Suprapubic skin (tissue), 4 donors: ENCODE measurements around the gene RRAGD. TPM values are rescaled to one million over a fixed set of nuclear protein-coding genes. Genes with fewer than 3 reads are reported as not detected.
A peak's percentile ranks its signal among the peaks of the same experiment; 100 is the strongest.

Source experiments
- DNase-seq, 2 donors: peaks; one replicate each; pipeline ENCODE4 v3.0.0-alpha.2; 2019; ENCODE audit warnings: low spot score in 2 of 2
- H3K27ac ChIP-seq: fragments of 200-600 bp; sonication (generic); one replicate; pipeline ENCODE4 v1.5.1; 2019
- H3K27me3 ChIP-seq: fragments of 200-600 bp; sonication (generic); one replicate; pipeline ENCODE4 v1.5.1; 2019
- H3K36me3 ChIP-seq: fragments of 200-600 bp; sonication (generic); one replicate; pipeline ENCODE4 v1.5.1; 2019
- H3K4me1 ChIP-seq: fragments of 200-600 bp; sonication (generic); one replicate; pipeline ENCODE4 v1.5.1; 2019
- H3K4me3 ChIP-seq: fragments of 200-600 bp; sonication (generic); one replicate; pipeline ENCODE4 v1.5.1; 2019; ENCODE audit warnings: mild to moderate bottlenecking
- H3K9me3 ChIP-seq: fragments of 200-600 bp; sonication (generic); one replicate; pipeline ENCODE4 v1.5.1; 2019
- CTCF ChIP-seq, 2 donors: fragments of 200-600 bp in 1 of 2; fragments of 450-650 bp in 1 of 2; sonication (generic) in 1 of 2; IDR thresholded peaks; one replicate each; pipeline ENCODE4 v1.5.1; 2016 to 2019; ENCODE audit warnings: antibody characterized with exemption in 2 of 2, mild to moderate bottlenecking in 1 of 2, moderate library complexity in 1 of 2
- EP300 ChIP-seq: sonication (generic); formaldehyde crosslinking; IDR thresholded peaks from one replicate; pipeline ENCODE4 v1.6.1; 2017; ENCODE audit warnings: antibody characterized with exemption
- POLR2A ChIP-seq, 2 donors: fragments of 450-650 bp; IDR thresholded peaks; one replicate each; pipeline ENCODE4 v1.6.1; 2017; ENCODE audit warnings: antibody characterized with exemption in 2 of 2, mild to moderate bottlenecking in 2 of 2, moderate library complexity in 2 of 2
- POLR2AphosphoS5 ChIP-seq, 3 donors: sonication (generic); formaldehyde crosslinking; IDR thresholded peaks; one replicate each; pipeline ENCODE4 v1.6.1; 2017; ENCODE audit warnings: antibody characterized with exemption in 3 of 3
- WGBS: methylation state at CpG from one replicate; pipeline ENCODE4 v1.1.5; 2018; 5-methylcytosine and 5-hydroxymethylcytosine counted together
- total RNA-seq, 4 donors: library from RNA; depleted of rRNA; stranded (reverse); fragments of >200 nt; gene quantifications; one replicate each; pipeline ENCODE4 v1.1.0, GENCODE V29; 2016

The RRAGD gene
- total RNA-seq, 4 donors from 2014 or later: 13.7 to 24.3 (median 17.9) TPM

GRCh38 chr6:89411145-89412070 is 665 bp downstream of the RRAGD start:
- Histone ChIP-seq H3K9me3 (no peaks in the 10 kb centered on the region), H3K36me3 (no peaks in the 10 kb centered on the region), H3K4me1 (peaks cover 25% of the 10 kb centered on the region), H3K4me3 (peak overlapping the region; percentile 79), H3K27me3 (no peaks in the 10 kb centered on the region), H3K27ac (peak overlapping the region; percentile 80)
- TF ChIP-seq POLR2AphosphoS5 (IDR thresholded peaks at IDR 0.05) (no peak), POLR2A (IDR thresholded peaks at IDR 0.05) (no peak), EP300 (no peak), CTCF (IDR thresholded peaks at IDR 0.05) (no peak)
- peak; percentile 76 to 81 for DNase-seq
- under 1% methylated on average over 75 of the region's 93 CpGs for WGBS

GRCh38 chr6:89410788-89411144 is 1.3 kb downstream of the RRAGD start:
- no peak for TF ChIP-seq CTCF (IDR thresholded peaks at IDR 0.05)
- TF ChIP-seq EP300: no peak
- TF ChIP-seq POLR2AphosphoS5 (IDR thresholded peaks at IDR 0.05): no peak
- TF ChIP-seq POLR2A (IDR thresholded peaks at IDR 0.05): no peak
- no peak for DNase-seq
- 3% methylated on average over 4 of the region's 4 CpGs for WGBS

DNA sequence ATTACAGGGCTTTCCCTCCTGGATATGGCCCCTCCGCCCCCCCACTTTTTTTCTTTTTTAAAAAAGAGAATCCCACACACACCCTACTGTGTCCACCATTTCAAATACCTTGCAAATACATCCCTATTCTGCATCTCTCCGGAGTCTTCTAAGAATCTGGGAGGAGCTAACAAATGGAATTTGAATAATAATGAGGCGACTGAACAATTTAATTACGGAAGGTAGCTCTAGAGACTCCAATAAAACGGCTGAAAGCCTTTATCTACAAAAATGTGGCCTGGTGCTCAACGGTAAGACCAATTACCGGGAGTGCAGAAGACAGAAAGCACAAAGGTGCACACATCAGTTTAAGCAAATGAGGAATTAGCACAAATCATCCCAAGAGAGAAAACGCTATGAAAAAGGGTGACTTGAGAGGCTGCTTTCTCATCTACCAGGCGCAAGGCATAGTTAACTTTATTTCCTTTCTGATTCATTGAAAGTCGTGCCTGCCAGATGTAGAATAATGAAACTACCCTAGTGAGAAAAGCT is 1.8 kb downstream of the RRAGD start:
- Histone ChIP-seq H3K4me1 (peaks cover 25% of the 10 kb centered on the region), H3K27ac (no peak overlapping the region), H3K9me3 (no peaks in the 10 kb centered on the region), H3K4me3 (peak overlapping the region; percentile 79), H3K27me3 (no peaks in the 10 kb centered on the region), H3K36me3 (no peaks in the 10 kb centered on the region)
- no peak for DNase-seq
- TF ChIP-seq CTCF (IDR thresholded peaks at IDR 0.05) (no peak), POLR2AphosphoS5 (IDR thresholded peaks at IDR 0.05) (no peak), POLR2A (IDR thresholded peaks at IDR 0.05) (no peak), EP300 (no peak)
- WGBS: 44% methylated on average over 10 of the region's 10 CpGs

More at GRCh38 chr6:89410788-89411144, 1.3 kb downstream of the RRAGD start:
- H3K27me3 ChIP-seq: no peaks in the 10 kb centered on the region
- no peaks in the 10 kb centered on the region for H3K36me3 ChIP-seq
- H3K9me3 ChIP-seq: no peaks in the 10 kb centered on the region
- H3K27ac ChIP-seq: peak overlapping the region; percentile 80
- H3K4me1 ChIP-seq: peaks cover 25% of the 10 kb centered on the region
- peak overlapping the region; percentile 79 for H3K4me3 ChIP-seq

- Histone ChIP-seq H3K27ac (no peak overlapping the region), H3K4me3 (no peak overlapping the region)
- 90% methylated on average over 7 of the region's 7 CpGs for whole genome bisulfite sequencing
These were observed 2.5 kb downstream of the RRAGD start for GRCh38 chr6:89409461-89410035.

More at GRCh38 chr6:89409461-89410035, 2.5 kb downstream of the RRAGD start:
- Histone ChIP-seq H3K9me3 (no peaks in the 10 kb centered on the region), H3K4me1 (peaks cover 25% of the 10 kb centered on the region), H3K27me3 (no peaks in the 10 kb centered on the region), H3K36me3 (no peaks in the 10 kb centered on the region)
- DNase-seq: no peak
- TF ChIP-seq CTCF (IDR thresholded peaks at IDR 0.05) (no peak), POLR2A (IDR thresholded peaks at IDR 0.05) (no peak), POLR2AphosphoS5 (IDR thresholded peaks at IDR 0.05) (no peak), EP300 (no peak)
